ENCODE results near the gene MAST4.

The MAST4 gene

DNA sequence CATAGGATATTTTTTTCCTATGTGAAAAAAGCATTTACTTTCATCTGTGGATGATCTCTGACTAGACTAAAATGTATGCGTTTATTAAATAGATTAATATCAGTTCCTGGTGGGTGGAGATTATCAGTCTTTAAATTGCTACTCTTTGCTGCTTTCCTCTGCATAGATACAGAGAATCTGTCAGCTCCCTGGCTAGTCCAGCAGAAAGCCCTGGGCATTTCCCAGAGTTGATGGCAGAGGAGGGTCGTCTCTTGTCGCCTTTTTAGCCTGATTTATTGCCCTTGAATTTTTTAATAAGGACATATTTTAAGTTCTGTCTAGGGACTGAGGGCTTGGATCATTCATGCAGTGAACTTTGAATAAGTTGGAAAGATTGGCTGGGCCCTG is 434.9 kb downstream of the MAST4 start:
- no peak for TF ChIP-seq CTCF (IDR thresholded peaks at IDR 0.05; ENCODE audit: low read depth, low read length, poor library complexity, severe bottlenecking)
- no peak for TF ChIP-seq EZH2phosphoT487 (IDR thresholded peaks at IDR 0.05; ENCODE audit: borderline replicate concordance, low read length)
- Histone ChIP-seq H3K27ac (ENCODE audit: low read depth, low read length) (no peak overlapping the region), H3K4me2 (ENCODE audit: low read length) (no peak overlapping the region), H3K9me3 (ENCODE audit: control insufficient read depth, insufficient read depth, low read length) (no peaks in the 10 kb centered on the region), H3K79me2 (ENCODE audit: control insufficient read depth, low read length) (no peaks in the 10 kb centered on the region), H3K36me3 (ENCODE audit: control insufficient read depth, low read length) (no peaks in the 10 kb centered on the region), H3K4me3 (ENCODE audit: low read length) (no peak overlapping the region), H3K27me3 (ENCODE audit: control insufficient read depth, low read length) (peaks cover 10% of the 10 kb centered on the region; the same call in 1 of the 2 replicates), H3F3A (ENCODE audit: control insufficient read depth, insufficient read depth) (no peaks in the 10 kb centered on the region), H4K20me1 (ENCODE audit: control insufficient read depth, insufficient read depth, low read depth, low read length) (no peaks in the 10 kb centered on the region), H3K9me2 (replicated peaks; ENCODE audit: control insufficient read depth, low read length) (no peaks in the 10 kb centered on the region), H3K4me1 (ENCODE audit: control insufficient read depth, low read length) (no peaks in the 10 kb centered on the region)

DNA sequence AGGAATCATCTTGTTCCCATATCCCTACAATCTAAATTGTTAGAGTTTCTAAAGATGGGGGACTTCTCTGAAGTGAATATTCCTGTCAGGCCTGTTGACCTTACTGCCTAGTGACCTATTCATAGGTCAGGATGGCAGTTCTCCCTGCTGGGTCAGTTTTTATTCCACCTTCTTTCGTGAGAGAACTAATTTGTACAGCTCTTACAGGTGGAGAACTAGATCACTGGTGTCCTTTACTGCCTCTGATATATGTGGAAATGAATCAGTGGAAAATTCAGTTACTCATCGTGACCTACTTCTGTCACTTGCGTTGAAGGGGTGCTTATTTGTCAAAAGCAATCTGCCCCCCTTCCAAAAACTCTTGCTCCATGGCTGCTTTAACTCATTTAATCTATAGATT is 435.5 kb downstream of the MAST4 start:
- Histone ChIP-seq H3K4me2 (ENCODE audit: low read length) (no peak overlapping the region), H3K79me2 (ENCODE audit: control insufficient read depth, low read length) (no peaks in the 10 kb centered on the region), H3K36me3 (ENCODE audit: control insufficient read depth, low read length) (no peaks in the 10 kb centered on the region), H3F3A (ENCODE audit: control insufficient read depth, insufficient read depth) (no peaks in the 10 kb centered on the region), H3K4me1 (ENCODE audit: control insufficient read depth, low read length) (no peaks in the 10 kb centered on the region), H3K27ac (ENCODE audit: low read depth, low read length) (no peak overlapping the region), H3K4me3 (ENCODE audit: low read length) (no peak overlapping the region), H3K9me3 (ENCODE audit: control insufficient read depth, insufficient read depth, low read length) (no peaks in the 10 kb centered on the region), H3K9me2 (replicated peaks; ENCODE audit: control insufficient read depth, low read length) (no peaks in the 10 kb centered on the region), H4K20me1 (ENCODE audit: control insufficient read depth, insufficient read depth, low read depth, low read length) (no peaks in the 10 kb centered on the region), H3K27me3 (ENCODE audit: control insufficient read depth, low read length) (peaks cover 10% of the 10 kb centered on the region; the same call in 1 of the 2 replicates)
- TF ChIP-seq CTCF (IDR thresholded peaks at IDR 0.05; ENCODE audit: low read depth, low read length, poor library complexity, severe bottlenecking) (no peak), EZH2phosphoT487 (IDR thresholded peaks at IDR 0.05; ENCODE audit: borderline replicate concordance, low read length) (no peak)

GRCh38 chr5:67032921-67033664 is 436.9 kb downstream of the MAST4 start:
- Histone ChIP-seq H3K79me2 (ENCODE audit: control insufficient read depth, low read length) (no peaks in the 10 kb centered on the region), H3F3A (ENCODE audit: control insufficient read depth, insufficient read depth) (no peaks in the 10 kb centered on the region), H3K4me2 (ENCODE audit: low read length) (no peak overlapping the region), H3K27ac (ENCODE audit: low read depth, low read length) (no peak overlapping the region), H3K9me3 (ENCODE audit: control insufficient read depth, insufficient read depth, low read length) (no peaks in the 10 kb centered on the region), H4K20me1 (ENCODE audit: control insufficient read depth, insufficient read depth, low read depth, low read length) (no peaks in the 10 kb centered on the region), H3K4me1 (ENCODE audit: control insufficient read depth, low read length) (no peaks in the 10 kb centered on the region), H3K36me3 (ENCODE audit: control insufficient read depth, low read length) (no peaks in the 10 kb centered on the region), H3K27me3 (ENCODE audit: control insufficient read depth, low read length) (peaks cover 4% of the 10 kb centered on the region; the same call in 1 of the 2 replicates), H3K9me2 (replicated peaks; ENCODE audit: control insufficient read depth, low read length) (no peaks in the 10 kb centered on the region), H3K4me3 (ENCODE audit: low read length) (no peak overlapping the region)
- TF ChIP-seq CTCF (IDR thresholded peaks at IDR 0.05; ENCODE audit: low read depth, low read length, poor library complexity, severe bottlenecking) = no peak
- TF ChIP-seq EZH2phosphoT487 (IDR thresholded peaks at IDR 0.05; ENCODE audit: borderline replicate concordance, low read length) = no peak

Data from DOHH2 (cell line).